Liver (tissue), 9 donors: ENCODE data around the gene ZNF709. TPM values are rescaled to one million over a fixed set of nuclear protein-coding genes. Genes with fewer than 3 reads are reported as not detected.

Source experiments
- DNase-seq: peaks from one replicate; pipeline ENCODE4 v3.0.0-alpha.2; 2017; ENCODE audit warnings: low spot score
- H3K27ac ChIP-seq, 2 donors: one replicate each; pipeline ENCODE4 v1.7.0; 2013; ENCODE audit warnings: inconsistent platforms in 2 of 2, low read length in 2 of 2, control low read depth in 1 of 2, low read depth in 1 of 2, mild to moderate bottlenecking in 1 of 2
- H3K27me3 ChIP-seq, 4 donors: one replicate each; pipeline versions ENCODE4 v1.6.1 to v1.7.0; 2013; ENCODE audit warnings: low read length in 3 of 4, inconsistent platforms in 1 of 4, mild to moderate bottlenecking in 1 of 4, moderate library complexity in 1 of 4; ENCODE audit not compliant: control insufficient read depth in 4 of 4, insufficient read depth in 4 of 4
- H3K36me3 ChIP-seq, 4 donors: one replicate each; pipeline versions ENCODE4 v1.6.1 to v1.7.0; 2013; ENCODE audit warnings: low read length in 3 of 4, mild to moderate bottlenecking in 3 of 4, low read depth in 1 of 4, moderate library complexity in 1 of 4; ENCODE audit not compliant: control insufficient read depth in 4 of 4, insufficient read depth in 3 of 4
- H3K4me1 ChIP-seq, 4 donors: one replicate each; pipeline versions ENCODE4 v1.6.1 to v1.7.0; 2013; ENCODE audit warnings: low read length in 3 of 4, mild to moderate bottlenecking in 3 of 4, moderate library complexity in 1 of 4; ENCODE audit not compliant: control insufficient read depth in 4 of 4, insufficient read depth in 4 of 4
- H3K4me3 ChIP-seq, 3 donors: one replicate each; pipeline versions ENCODE4 v1.6.1 to v1.7.0; 2013; ENCODE audit warnings: low read length in 3 of 3, control low read depth in 1 of 3, low read depth in 1 of 3, mild to moderate bottlenecking in 1 of 3
- H3K9ac ChIP-seq, 2 donors: one replicate each; pipeline ENCODE4 v1.7.0; 2013; ENCODE audit warnings: low read length in 2 of 2, mild to moderate bottlenecking in 2 of 2, moderate library complexity in 2 of 2, control low read depth in 1 of 2, low read depth in 1 of 2
- H3K9me3 ChIP-seq, 4 donors: one replicate each; pipeline versions ENCODE4 v1.6.1 to v1.7.0; 2013; ENCODE audit warnings: low read length in 3 of 4; ENCODE audit not compliant: control insufficient read depth in 4 of 4
- EGR1 ChIP-seq, 2 donors: IDR thresholded peaks; 2 replicates each; pipeline ENCODE4 v1.6.1; 2016 to 2018; ENCODE audit warnings: antibody characterized with exemption in 2 of 2, low read depth in 2 of 2
- FOXA1 ChIP-seq: IDR thresholded peaks from 2 replicates; pipeline ENCODE4 v1.6.1; 2016; ENCODE audit warnings: antibody characterized with exemption
- FOXA2 ChIP-seq: IDR thresholded peaks from 2 replicates; pipeline ENCODE4 v1.6.1; 2016; ENCODE audit warnings: antibody characterized with exemption
- GABPA ChIP-seq, 2 donors: IDR thresholded peaks in 1 of 2; conservative IDR thresholded peaks in 1 of 2; 2 replicates each; pipeline ENCODE4 v1.6.1; 2016; ENCODE audit warnings: antibody characterized with exemption in 2 of 2, mild to moderate bottlenecking in 1 of 2, moderate library complexity in 1 of 2
- HNF4A ChIP-seq, 2 donors: conservative IDR thresholded peaks; 2 replicates each; pipeline ENCODE4 v1.6.1; 2016; ENCODE audit warnings: antibody characterized with exemption in 2 of 2, mild to moderate bottlenecking in 2 of 2
- HNF4G ChIP-seq: IDR thresholded peaks from 2 replicates; pipeline ENCODE4 v1.6.1; 2016; ENCODE audit warnings: antibody characterized with exemption
- JUND ChIP-seq, 2 donors: IDR thresholded peaks; 2 replicates each; pipeline ENCODE4 v1.6.1; 2016; ENCODE audit warnings: antibody characterized with exemption in 2 of 2
- NR2F2 ChIP-seq: IDR thresholded peaks from 2 replicates; pipeline ENCODE4 v1.6.1; 2016; ENCODE audit warnings: antibody characterized with exemption
- RAD21 ChIP-seq, 2 donors: IDR thresholded peaks; 2 replicates each; pipeline ENCODE4 v1.6.1; 2016; ENCODE audit warnings: antibody characterized with exemption in 2 of 2, mild to moderate bottlenecking in 2 of 2
- RXRA ChIP-seq, 2 donors: IDR thresholded peaks; 2 replicates each; pipeline ENCODE4 v1.6.1; 2017 to 2018; ENCODE audit warnings: antibody characterized with exemption in 2 of 2, mild to moderate bottlenecking in 1 of 2
- SP1 ChIP-seq: IDR thresholded peaks from 2 replicates; pipeline ENCODE4 v1.6.1; 2018; ENCODE audit warnings: antibody characterized with exemption, mild to moderate bottlenecking
- TAF1 ChIP-seq: conservative IDR thresholded peaks from 2 replicates; pipeline ENCODE4 v1.6.1; 2016; ENCODE audit warnings: antibody characterized with exemption, mild to moderate bottlenecking
- YY1 ChIP-seq: IDR thresholded peaks from 2 replicates; pipeline ENCODE4 v1.6.1; 2016; ENCODE audit warnings: antibody characterized with exemption, mild to moderate bottlenecking
- WGBS: extraction: QIAGEN DNeasy Blood & Tissue Kit; methylation state at CpG from one replicate; pipeline ENCODE4 v1.1.7; 2013; 5-methylcytosine and 5-hydroxymethylcytosine counted together
- polyA plus RNA-seq, 2 donors: library from polyadenylated mRNA; stranded (reverse) in 1 of 2; unstranded in 1 of 2; fragments of 200-250 nt in 1 of 2; fragments of >200 nt in 1 of 2; fragmentation: Nextera tagmentation in 1 of 2; extraction: Ambion mirVana in 1 of 2; gene quantifications; one replicate each; pipeline versions ENCODE4 v1.2.1 to v1.2.3, GENCODE V29; 2013 to 2015
- total RNA-seq, 2 donors: library from RNA; depleted of rRNA; stranded (reverse); fragments of >200 nt; gene quantifications; one replicate each; pipeline ENCODE4 v1.2.3, GENCODE V29; 2014
- TF ChIP-seq, protein P1 (sequence below): IDR thresholded peaks from 2 replicates; pipeline ENCODE4 v1.6.1; 2016; ENCODE audit warnings: antibody characterized with exemption
- TF ChIP-seq, protein P2 (sequence below): IDR thresholded peaks from 2 replicates; pipeline ENCODE4 v1.6.1; 2016; ENCODE audit warnings: antibody characterized with exemption
- TF ChIP-seq, protein P3 (sequence below): IDR thresholded peaks from 2 replicates; pipeline ENCODE4 v1.6.1; 2016; ENCODE audit warnings: antibody characterized with exemption
- TF ChIP-seq, protein P4 (sequence below): fragments of 150-350 bp; IDR thresholded peaks from 2 replicates; pipeline ENCODE4 v1.5.1; 2017; ENCODE audit warnings: improper control_type of control experiment, low read depth, low read length; ENCODE audit not compliant: missing input control
- TF ChIP-seq, protein P5 (sequence below): IDR thresholded peaks from 2 replicates; pipeline ENCODE4 v1.6.1; 2016; ENCODE audit warnings: antibody characterized with exemption, mild to moderate bottlenecking
- donor health status: healthy.
- donor health status: healthy.
- donor health status: healthy.
- donor health status: healthy.
- donor health status: healthy.

The ZNF709 gene
- total RNA-seq, result 1 to 10 TPM; 1.3 to 1.9 TPM
- under 1 TPM; 0.24 to 0.25 TPM for polyA plus RNA-seq

DNA sequence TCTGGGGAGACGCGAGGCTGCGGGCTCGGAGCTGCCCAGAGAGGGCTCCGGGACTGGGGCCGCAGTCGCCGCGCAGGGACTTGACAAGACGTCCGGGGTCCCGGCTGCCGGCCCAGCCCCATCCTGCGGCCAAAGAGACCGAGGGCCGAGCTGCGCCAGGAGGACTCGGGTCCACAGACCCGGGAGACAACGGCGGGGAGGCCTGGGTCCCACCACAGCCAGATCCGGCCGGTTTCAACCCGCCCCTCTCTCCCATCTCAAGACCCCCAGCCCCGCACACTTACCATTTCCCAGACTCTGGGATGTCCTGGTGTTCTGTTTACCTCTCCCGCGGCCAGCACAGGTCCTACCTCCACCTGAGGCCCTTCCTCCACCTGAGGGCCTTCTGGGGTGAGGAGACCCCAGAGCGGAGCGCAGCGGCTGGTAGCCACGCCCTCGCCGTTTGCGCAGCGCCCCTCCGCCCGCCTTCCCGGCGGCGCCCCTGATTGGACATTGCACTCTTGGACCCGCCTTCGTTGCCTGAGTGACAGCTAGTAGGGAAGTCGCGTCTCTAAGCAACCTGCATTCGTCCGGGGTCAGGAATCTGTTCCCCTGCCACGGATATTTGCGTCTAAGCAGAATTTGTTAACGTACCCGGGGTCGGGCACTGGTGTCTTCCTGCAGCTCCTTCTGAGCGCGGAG, at the start of gene ZNF709:
ZNF709 (minus strand) TSS at position 446 of the 681 bp plus-strand sequence; CDS start at position 287, 159 bp downstream.
- Histone ChIP-seq H3K9me3 (no peaks in the 10 kb centered on the region), H3K4me1 (peaks cover 0 to 12% (median 3%) of the 10 kb centered on the region in 4 donors), H3K9ac (peak within 1 kb of the TSS; percentile 67 to 72), H3K27me3 (no peaks in the 10 kb centered on the region), H3K27ac (peak within 1 kb of the TSS; percentile 44 to 52), H3K4me3 (peak within 1 kb of the TSS; percentile 74 to 93 (median 88)), H3K36me3 (no peaks in the 10 kb centered on the region)
- TF ChIP-seq FOXA1 (no peak), TAF1 (no peak), HNF4G (no peak), NR2F2 (peak; percentile 63), EGR1 (IDR thresholded peaks at IDR 0.05; ENCODE audit: low read depth in 2 of 2) (no peak), FOXA2 (no peak), SP1 (peak; percentile 62), HNF4A (conservative IDR thresholded peaks at IDR 0.05) (peak; percentile 9 to 37), YY1 (peak; percentile 27), JUND (IDR thresholded peaks at IDR 0.05) (no peak), RAD21 (IDR thresholded peaks at IDR 0.05) (no peak), GABPA (IDR thresholded peaks at IDR 0.05 in 1 of 2, conservative IDR thresholded peaks at IDR 0.05 in 1 of 2) (peak in 1 of 2 donors; percentile 21), RXRA (IDR thresholded peaks at IDR 0.05) (peak in 1 of 2 donors; percentile 20)
- TF ChIP-seq, protein P1, sequence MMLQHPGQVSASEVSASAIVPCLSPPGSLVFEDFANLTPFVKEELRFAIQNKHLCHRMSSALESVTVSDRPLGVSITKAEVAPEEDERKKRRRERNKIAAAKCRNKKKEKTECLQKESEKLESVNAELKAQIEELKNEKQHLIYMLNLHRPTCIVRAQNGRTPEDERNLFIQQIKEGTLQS, result no peak
- TF ChIP-seq, protein P2, sequence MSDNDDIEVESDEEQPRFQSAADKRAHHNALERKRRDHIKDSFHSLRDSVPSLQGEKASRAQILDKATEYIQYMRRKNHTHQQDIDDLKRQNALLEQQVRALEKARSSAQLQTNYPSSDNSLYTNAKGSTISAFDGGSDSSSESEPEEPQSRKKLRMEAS, result no peak
- TF ChIP-seq, protein P3, sequence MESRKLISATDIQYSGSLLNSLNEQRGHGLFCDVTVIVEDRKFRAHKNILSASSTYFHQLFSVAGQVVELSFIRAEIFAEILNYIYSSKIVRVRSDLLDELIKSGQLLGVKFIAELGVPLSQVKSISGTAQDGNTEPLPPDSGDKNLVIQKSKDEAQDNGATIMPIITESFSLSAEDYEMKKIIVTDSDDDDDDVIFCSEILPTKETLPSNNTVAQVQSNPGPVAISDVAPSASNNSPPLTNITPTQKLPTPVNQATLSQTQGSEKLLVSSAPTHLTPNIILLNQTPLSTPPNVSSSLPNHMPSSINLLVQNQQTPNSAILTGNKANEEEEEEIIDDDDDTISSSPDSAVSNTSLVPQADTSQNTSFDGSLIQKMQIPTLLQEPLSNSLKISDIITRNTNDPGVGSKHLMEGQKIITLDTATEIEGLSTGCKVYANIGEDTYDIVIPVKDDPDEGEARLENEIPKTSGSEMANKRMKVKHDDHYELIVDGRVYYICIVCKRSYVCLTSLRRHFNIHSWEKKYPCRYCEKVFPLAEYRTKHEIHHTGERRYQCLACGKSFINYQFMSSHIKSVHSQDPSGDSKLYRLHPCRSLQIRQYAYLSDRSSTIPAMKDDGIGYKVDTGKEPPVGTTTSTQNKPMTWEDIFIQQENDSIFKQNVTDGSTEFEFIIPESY, result no peak
- TF ChIP-seq, protein P4, sequence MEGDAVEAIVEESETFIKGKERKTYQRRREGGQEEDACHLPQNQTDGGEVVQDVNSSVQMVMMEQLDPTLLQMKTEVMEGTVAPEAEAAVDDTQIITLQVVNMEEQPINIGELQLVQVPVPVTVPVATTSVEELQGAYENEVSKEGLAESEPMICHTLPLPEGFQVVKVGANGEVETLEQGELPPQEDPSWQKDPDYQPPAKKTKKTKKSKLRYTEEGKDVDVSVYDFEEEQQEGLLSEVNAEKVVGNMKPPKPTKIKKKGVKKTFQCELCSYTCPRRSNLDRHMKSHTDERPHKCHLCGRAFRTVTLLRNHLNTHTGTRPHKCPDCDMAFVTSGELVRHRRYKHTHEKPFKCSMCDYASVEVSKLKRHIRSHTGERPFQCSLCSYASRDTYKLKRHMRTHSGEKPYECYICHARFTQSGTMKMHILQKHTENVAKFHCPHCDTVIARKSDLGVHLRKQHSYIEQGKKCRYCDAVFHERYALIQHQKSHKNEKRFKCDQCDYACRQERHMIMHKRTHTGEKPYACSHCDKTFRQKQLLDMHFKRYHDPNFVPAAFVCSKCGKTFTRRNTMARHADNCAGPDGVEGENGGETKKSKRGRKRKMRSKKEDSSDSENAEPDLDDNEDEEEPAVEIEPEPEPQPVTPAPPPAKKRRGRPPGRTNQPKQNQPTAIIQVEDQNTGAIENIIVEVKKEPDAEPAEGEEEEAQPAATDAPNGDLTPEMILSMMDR, result no peak
- TF ChIP-seq, protein P5, sequence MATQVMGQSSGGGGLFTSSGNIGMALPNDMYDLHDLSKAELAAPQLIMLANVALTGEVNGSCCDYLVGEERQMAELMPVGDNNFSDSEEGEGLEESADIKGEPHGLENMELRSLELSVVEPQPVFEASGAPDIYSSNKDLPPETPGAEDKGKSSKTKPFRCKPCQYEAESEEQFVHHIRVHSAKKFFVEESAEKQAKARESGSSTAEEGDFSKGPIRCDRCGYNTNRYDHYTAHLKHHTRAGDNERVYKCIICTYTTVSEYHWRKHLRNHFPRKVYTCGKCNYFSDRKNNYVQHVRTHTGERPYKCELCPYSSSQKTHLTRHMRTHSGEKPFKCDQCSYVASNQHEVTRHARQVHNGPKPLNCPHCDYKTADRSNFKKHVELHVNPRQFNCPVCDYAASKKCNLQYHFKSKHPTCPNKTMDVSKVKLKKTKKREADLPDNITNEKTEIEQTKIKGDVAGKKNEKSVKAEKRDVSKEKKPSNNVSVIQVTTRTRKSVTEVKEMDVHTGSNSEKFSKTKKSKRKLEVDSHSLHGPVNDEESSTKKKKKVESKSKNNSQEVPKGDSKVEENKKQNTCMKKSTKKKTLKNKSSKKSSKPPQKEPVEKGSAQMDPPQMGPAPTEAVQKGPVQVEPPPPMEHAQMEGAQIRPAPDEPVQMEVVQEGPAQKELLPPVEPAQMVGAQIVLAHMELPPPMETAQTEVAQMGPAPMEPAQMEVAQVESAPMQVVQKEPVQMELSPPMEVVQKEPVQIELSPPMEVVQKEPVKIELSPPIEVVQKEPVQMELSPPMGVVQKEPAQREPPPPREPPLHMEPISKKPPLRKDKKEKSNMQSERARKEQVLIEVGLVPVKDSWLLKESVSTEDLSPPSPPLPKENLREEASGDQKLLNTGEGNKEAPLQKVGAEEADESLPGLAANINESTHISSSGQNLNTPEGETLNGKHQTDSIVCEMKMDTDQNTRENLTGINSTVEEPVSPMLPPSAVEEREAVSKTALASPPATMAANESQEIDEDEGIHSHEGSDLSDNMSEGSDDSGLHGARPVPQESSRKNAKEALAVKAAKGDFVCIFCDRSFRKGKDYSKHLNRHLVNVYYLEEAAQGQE, result peak; percentile 18
- WGBS, result under 1% methylated on average over 53 of the region's 53 CpGs
- DNase-seq, result peak; percentile 93
